ENCODE measurements around the gene SLC30A9.

The SLC30A9 gene

DNA sequence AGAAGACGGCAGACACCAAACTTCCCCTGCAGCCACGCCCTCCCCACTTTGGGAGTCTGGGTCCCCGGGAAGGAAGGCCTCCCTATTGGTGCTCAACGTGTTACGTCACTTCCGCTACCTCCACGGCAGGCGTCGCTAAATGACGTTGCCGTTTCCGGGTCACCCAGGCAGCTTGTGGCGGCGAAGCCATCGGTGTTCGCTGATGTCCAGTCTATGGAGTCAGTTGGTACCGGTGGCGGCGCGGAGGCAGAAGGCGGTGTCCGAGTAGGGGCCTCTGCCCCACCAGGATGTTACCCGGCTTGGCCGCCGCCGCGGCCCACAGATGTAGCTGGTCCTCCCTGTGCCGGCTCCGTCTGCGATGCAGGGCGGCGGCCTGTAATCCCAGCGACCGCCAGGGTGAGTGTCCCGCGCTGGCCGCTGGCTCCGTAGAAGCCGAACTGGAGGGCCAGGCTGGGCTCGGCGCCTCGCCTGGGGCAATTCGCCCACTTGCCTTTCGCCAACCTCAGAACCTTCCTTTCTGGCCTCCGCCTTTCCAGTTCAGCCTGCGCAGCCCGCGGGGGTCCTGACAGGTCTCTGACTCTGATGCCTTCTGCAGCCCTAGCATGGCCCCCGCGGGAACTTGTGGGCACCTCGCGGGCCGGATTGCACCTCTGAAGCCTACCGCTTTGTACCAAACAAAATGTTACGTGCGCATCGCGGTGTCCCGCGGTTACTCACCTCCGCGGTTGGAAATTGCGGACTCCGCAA is at the start of gene SLC30A9:
Gene SLC30A9 (plus strand): TSS at position 166 of the 747 bp plus-strand sequence. CDS start 122 bp downstream, at position 288.
- DNase-seq (ENCODE audit: low read depth in 2 of 2) = peak; percentile 73 to 78

DNA sequence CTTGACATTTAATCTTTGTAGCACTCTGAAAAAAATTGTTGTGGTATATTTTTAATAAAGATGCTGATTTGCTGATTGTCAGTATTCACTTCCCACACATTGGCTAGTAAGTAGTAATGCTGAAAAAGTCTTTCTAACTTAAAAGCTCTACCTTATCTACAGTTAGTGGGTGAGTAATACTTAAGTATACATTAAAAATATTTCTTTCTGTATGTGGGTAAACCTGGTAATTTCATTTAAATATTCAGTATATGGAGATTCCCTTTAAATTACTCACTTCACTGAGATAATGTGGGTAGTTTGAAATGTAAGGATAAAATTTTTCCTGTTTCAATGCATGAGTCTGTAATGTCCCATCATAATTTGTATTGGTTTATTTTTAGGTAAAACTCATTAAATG is 49.5 kb upstream of the SLC30A9 start:
- no peak for DNase-seq (ENCODE audit: low read depth in 2 of 2)

DNA sequence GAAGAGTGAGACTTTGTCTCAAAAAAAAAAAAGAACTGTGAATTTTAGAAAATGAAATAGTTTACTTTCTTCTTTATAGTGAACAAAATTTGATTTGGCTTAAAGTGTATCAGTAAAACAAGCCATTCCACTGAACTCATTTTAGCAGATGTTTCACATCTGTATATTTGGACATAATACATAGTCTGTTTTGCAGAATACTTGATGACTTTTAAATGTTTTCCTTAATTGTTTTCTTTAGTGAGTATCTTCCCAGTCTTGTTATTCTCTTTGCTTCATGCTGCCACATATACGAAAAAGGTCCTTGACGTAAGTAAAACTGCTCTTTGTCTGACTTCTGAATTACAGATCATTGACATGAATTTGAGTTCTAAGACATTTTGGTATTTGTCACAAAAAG is 46.8 kb upstream of the SLC30A9 start:
- DNase-seq (ENCODE audit: low read depth in 2 of 2) = no peak

DNA sequence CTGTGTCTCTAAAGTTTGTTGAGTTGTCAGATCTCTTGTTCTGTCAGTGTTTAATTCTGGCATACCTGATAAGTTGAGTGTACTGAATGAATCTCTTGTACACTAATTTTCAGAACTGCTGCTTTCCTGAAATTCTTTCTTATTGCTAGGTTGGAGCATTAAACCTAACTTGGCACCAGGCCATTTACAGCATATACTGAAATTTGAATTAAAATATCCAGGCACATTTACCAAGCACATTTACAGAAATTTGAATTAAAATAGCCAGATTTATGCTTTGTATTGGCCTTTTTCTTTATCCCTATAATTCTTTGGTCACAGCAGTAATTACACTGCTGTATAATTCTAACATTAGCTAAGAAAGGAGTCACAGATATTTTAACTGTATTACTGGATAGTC is 46.2 kb upstream of the SLC30A9 start:
- no peak for DNase-seq (ENCODE audit: low read depth in 2 of 2)

DNA sequence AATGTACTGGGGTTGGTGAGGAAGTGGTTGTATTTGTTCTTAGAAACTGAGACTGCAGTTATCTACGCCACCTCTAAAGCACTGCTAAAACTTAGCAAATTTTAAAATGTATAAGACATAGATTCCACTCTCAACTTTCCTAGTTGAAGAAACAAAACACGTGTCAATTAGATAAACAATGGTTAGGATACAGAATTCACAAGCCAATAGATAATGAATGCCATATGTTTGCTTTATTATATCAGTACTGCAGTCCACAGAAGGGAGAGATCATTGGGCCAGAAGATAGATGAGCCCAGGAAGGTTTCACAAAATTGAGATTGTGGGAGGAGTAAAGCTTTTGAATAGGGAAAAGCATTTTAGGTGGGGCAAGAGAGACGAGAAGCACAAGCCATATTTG is 40.8 kb upstream of the SLC30A9 start:
- DNase-seq (ENCODE audit: low read depth in 2 of 2) = no peak

DNA sequence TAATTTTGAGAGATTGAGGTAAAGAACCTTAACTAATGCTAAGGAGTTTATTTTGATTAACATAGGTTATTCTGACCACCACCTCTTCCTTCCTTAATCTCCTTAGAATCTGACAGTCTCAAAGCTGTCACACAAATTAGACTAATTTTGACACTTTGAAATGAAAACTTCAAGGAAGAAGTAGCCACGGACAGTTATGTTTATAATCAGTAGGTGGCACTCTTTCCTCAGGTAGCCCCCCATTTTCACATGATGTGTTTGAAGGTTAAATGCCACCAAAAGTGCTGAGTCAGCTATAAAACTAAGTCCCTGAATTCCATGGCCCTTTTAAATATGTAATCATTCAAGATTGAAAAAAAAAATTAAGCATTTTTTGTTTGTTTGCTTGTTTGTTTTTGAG is 32.7 kb upstream of the SLC30A9 start:
- DNase-seq (ENCODE audit: low read depth in 2 of 2) = no peak

DNA sequence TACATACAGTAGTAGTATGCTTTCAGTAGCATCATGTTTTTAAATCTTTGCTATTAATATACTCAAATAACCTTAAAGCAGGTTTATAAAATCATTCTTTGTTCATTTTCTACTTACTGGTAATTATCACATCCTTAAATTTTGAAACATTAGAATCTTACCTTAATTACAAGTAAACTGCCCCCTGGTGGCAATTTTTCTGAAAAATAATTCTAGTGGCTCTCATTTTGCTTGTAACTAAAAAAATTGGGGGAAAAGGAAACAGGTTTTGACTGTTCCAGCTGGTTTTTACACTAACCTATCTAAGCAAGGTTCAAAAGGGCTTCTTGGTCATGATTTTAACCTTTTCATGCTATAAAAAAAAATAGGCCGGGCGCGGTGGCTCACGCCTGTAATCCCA is 27.2 kb upstream of the SLC30A9 start:
- DNase-seq (ENCODE audit: low read depth in 2 of 2) = no peak

DNA sequence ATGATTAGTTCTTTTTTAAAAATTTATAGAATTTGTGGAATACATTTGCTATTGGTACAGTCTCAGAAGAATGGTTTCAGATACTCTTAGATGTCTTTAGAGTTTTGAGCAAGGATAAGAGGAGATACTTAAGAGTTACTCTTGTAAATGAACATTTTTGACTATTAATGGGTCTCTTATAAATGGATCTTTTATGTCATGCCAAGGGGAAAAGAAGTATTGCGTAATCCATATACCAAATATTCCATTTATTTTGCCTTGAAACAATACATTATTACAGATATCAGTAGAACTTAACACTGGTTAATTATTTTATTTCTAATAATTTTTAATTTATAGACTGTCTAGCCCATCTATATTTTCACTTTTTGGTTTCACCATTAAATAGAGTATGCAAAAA is 25.9 kb upstream of the SLC30A9 start:
- no peak for DNase-seq (ENCODE audit: low read depth in 2 of 2)

DNA sequence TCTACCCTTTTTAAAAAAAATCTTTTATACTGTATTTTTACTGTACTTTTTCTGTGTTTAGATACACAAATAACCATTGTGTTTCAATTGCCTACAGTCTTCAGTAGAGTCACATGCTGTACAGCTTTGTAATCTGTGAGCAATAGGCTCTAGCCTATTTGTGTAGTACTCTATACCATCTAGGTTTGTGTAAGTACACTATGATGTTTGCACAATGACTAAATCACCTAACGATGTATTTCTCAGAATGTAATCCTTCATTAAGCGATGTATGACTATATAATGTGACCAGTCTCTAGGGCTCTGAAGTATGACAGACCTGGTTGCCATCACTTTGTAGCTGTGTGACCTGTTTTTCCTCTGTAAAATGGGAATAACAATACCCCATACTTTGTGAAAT is 22.9 kb upstream of the SLC30A9 start:
- DNase-seq (ENCODE audit: low read depth in 2 of 2) = no peak

DNA sequence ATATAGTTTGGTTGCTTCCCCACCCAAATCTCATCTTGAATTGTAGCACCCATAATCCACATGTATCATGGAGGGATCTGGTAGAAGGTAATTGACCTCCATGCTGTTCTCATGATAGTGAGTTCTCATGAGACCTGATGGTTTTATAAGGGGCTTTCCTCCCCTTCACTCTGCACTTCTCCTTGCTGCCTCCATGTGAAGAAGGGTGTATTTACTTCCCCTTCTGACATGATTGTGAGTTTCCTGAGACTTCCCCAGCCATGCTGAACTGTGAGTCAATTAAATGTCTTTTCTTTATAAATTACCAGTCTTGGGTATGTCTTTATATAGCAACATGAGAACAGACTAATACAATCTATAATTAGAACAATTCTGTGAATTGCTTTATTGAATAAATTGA is 20.7 kb upstream of the SLC30A9 start:
- DNase-seq (ENCODE audit: low read depth in 2 of 2) = no peak

DNA sequence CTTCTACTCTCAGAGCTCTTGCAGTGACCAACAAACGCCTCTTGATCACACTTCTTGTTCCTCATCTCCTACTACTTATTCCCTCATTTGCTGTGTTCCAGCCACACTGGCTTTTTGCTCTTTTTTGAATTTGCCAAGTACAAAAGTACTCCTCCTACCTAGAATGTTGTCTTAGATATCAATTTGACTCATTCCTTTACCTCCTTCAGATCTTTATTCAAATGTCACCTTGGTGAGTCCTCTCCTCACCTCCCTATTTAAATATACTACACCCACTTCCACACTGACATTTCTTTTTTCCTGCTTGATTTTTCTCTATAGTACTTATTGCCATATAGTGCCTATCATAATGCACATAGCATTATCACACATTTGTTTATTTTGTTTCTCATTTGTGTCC is 15.0 kb upstream of the SLC30A9 start:
- no peak for DNase-seq (ENCODE audit: low read depth in 2 of 2)

DNA sequence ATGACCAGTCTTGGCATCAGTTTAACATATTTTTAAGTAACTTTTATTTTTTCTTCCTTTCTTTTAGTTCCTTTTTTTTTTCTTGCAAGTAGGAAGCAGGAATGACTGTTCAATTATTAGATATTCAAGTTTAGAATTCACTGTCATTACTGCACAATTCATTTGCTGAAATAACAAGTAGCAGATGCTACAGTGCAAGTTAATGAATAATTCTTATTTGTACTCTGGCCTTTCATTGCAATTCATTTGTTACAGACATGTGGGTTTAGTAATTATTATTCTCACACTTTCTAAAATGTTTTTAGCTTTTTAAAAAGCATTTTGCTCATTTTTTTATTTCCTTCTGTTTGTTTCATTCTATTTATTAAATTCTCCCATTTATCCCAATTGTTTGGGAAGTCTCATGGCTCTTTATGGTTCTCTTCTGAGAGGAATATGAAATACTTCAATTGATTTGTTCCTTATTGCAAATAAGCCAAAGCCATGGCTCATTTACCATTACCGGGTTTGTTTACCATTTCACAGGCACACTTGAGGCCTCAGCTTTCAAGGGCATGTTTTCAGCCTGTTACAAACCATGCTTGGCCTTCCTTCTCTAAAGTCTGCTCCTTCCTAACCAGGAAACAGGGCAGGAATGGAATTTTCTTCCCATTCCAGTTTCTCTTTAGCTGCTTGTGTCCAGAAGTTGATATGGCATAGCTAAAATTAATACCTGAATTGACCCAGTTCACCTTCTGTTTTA is 13.4 kb upstream of the SLC30A9 start:
- no peak for DNase-seq (ENCODE audit: low read depth in 2 of 2)

DNA sequence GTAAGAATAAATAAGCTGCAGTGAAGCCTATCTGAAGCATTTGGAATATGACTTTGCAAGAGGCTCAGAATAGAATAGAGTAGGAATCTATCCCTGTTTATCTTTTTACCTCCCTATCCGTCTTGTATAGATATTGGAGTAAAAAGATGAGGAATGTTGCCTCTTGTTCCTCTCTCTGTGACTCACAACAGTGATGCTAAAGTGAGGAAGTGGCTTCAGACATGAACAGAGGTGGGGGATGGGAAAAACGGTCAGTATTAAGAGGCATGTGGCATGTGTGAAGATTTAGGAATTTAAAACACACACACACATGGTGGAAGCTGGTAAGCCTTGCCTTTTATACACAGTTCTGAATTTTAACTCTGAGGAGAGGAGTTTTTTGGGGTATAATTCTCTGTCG is 12.6 kb upstream of the SLC30A9 start:
- DNase-seq (ENCODE audit: low read depth in 2 of 2) = no peak

DNA sequence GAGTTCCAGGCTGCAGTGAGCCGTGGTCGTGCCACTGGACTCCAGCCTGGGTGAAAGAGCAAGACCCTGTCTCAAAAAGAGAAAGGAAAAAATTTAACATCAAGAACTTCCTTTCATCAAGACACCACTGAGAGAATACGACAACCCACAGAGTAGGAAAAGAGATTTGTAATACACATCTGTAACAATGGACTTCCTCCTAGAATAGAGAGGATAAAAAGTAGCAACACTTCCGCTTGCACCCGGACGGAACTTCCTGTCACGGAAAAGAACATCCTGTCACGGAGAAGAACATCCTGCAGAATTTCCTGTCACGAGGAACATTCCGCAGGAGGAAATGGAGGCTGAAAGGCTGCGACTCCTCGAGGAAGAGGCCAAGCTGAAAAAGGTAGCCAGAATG is 8.9 kb upstream of the SLC30A9 start, which contains the start of gene DCAF4L1:
Gene DCAF4L1 (plus strand): TSS at position 301 of the 400 bp plus-strand sequence. CDS start 37 bp downstream, at position 338.
- no peak for DNase-seq (ENCODE audit: low read depth in 2 of 2)

DNA sequence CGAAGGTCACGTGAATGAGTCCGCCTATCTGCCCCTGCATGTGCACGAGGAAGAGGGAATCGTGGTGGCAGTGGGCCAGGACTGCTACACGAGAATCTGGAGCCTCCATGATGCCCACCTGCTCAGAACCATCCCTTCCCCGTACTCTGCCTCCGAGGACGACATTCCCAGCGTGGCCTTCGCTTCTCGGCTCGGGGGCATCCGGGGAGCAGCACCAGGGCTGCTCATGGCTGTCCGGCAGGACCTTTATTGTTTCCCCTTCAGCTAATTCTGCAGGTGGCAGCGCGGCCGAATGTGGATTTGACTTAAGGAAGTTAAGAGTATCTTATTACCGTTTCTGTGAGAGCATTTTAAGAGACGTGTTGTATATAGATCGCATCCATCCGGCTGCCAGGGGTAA is 7.6 kb upstream of the SLC30A9 start:
- DNase-seq (ENCODE audit: low read depth in 2 of 2) = no peak

DNA sequence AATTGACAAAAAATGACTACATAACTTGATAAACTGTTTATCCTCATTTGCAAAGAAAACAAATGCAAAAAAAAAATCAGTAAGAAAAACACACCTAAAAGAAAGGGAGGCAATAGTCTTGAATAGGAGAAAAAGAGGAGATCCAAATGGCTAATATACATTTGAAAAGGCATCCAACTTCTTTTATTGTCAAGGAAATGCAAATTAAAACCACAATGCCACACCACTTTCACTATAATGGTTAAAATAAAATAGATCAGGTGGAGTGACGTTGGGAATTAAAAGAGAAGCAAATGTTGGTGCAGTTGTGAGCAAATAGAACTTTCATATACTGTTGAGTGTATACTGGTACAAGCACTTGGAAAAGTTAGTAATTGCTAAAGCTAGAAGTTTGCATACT is 5.2 kb upstream of the SLC30A9 start:
- no peak for DNase-seq (ENCODE audit: low read depth in 2 of 2)

DNA sequence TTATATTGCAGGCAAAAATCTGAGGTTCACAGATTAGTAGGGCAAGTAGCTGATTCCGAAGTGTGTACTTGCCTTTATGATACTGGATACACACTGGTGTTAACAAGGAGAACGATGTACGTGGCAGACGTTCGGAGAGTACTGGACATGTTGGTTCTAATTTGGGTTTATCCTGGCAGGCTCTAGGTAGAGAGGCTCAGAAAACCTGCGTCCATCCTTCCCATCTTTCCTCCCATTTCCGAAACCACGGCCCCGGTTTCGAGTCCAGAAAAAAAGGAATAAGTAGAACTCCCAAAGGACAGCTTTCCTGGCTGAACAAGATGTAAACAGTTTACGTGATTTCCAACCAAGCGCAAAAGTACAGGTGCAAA is 351 bp upstream of the SLC30A9 start:
- no peak for DNase-seq (ENCODE audit: low read depth in 2 of 2)

DNA sequence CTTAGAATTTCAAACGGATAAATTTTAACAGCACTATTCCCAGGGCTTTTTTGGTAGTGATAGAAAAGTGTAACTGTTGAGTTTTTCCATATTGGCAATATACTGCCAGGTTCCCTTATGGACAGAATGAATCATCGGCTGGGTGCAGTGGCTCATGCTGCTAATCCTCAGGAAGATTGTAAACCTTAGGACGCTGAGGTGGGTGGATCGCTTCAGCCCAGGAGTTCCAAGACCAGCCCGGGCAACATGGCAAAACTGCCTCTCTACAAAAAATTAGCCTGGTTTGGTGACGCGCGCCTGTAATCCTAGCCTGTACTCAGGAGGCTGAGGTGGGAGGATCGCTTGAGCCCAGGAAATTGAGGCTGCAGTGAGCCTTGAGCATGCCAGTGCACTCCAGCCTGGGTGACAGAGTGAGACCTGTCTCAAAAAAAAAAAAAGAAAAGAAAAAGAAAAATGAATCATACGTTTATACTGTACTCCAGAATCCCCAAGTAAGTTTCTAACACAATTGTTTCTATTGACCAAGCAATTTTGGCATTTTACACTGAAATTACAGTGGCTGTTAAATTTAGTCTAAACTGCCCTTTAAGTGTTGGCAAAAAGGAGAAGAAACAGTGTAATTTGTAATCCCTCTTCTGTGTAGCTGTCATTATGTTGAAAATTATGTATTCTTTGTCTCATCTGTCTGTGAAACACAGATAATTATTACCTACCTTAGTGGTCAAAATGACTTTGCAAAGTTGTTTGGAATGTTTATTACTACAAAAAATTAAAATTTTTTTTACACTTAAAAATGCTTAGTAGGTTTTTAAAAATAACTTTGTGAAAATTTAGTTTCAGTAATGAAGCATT is 1.8 kb downstream of the SLC30A9 start:
- DNase-seq (ENCODE audit: low read depth in 2 of 2) = no peak

DNA sequence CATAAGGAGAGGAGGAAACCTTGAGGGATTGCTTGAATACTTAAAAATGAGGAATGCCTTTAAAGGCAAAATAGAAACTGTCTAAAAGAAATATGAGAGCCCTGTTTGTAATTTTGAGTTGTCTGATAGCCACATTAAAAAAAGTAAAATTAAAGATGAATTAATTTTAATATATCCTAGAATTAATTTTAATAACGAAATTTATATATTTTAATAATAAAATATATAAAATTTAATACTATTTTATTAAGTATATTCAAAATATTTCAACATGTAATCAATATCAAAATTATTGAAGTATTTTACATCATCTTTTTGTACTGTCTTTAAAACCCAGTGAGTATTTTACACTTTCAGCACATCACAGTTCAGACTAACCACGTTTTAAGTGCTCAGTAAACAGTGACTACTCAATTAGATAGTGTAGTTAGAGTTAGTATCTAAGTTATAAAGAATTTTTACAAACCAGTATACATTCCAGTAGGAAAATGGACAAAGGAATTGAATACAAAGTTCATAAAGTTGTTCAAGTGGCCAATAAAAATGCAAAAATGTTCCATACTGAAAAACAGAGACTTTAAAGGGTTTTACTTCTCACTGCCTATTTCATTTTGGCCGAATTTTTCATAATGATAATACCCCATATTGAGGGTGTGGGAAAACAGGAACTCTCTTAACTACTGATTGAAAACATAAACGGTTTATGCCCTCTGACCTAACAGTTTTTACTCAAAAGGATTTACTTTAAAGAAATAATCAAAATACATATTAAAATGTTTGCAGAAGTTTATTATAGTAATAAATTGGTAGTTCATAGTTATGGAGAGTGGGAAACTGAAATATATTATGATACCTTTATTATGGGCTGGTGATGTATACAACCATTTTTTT is 2.9 kb downstream of the SLC30A9 start:
- no peak for DNase-seq (ENCODE audit: low read depth in 2 of 2)

DNA sequence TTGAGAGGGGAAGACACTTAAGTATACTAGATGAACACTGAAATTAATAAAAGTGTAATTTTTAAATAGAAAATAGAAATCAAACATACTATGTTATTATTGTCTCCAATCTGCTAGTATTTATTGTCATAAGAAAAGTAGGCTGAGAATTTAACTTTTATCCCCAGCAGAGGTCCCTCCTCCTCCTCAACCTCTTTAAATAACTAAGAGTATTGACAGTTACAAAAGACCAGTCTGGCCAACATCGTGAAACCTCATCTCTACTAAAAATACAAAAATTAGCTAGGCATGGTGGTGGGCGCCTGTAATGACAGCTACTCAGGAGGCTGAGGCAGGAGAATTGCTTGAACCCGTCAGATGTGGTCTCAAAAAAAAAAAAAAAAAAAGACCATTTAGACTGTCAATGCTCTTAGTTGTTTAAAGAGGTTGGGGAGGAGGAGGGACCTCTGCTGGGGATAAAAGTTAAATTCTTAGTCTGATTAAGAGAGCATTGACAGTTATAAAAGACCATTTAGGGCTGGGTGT is 4.2 kb downstream of the SLC30A9 start:
- no peak for DNase-seq (ENCODE audit: low read depth in 2 of 2)

DNA sequence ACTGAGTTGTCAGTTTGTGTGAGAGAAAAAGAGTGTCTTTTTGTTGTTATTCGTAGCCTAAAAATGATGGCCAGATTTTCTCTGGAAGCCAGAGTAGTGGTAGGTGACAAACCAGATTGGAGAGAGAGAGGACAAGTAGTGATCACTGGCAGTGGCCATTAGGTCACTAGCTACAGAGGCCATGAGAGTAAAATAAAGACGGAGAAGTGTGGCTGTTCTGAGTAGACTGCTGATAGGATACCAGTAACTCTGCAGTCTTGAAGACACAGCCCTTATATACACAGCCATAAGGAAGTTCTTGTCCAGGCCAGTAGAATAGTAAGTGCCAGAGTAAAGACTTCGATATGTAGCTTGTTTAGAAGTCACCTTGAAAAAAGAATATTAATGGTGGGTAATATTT is 7.7 kb downstream of the SLC30A9 start:
- DNase-seq (ENCODE audit: low read depth in 2 of 2) = no peak
